ENCODE results near the gene GMPPA.
A peak's percentile ranks its signal among the peaks of the same experiment; 100 is the strongest.

Gene GMPPA

GRCh38 chr2:219540784-219541504 lies 42.3 kb downstream of the GMPPA start:
- no peak for DNase-seq

- peak; percentile 13 to 30 for DNase-seq
Observed at GRCh38 chr2:219541611-219542180, 43.0 kb downstream of the GMPPA start.

GRCh38 chr2:219542931-219543595 lies 44.4 kb downstream of the GMPPA start:
- DNase-seq, result no peak

- DNase-seq, result peak; percentile 57 to 60
Observed at GRCh38 chr2:219543596-219544358, 45.1 kb downstream of the GMPPA start, which contains the start of the genes CHPF and TMEM198. TSS of gene CHPF (minus strand) at chr2:219543809. CDS start at chr2:219543538, 271 bp downstream. TSS of gene TMEM198 (plus strand) at chr2:219544028. CDS start at chr2:219544728, 700 bp downstream.

- DNase-seq, result no peak
Observed at GRCh38 chr2:219544567-219544966, 45.9 kb downstream of the GMPPA start.

- no peak for DNase-seq
Observed at GRCh38 chr2:219545295-219545942, 46.7 kb downstream of the GMPPA start.

- no peak for DNase-seq
Observed at GRCh38 chr2:219545943-219546352, 47.3 kb downstream of the GMPPA start.

- no peak for DNase-seq
Observed at GRCh38 chr2:219547621-219548020, 48.9 kb downstream of the GMPPA start.

- no peak for DNase-seq
Observed at GRCh38 chr2:219548990-219549389, 50.3 kb downstream of the GMPPA start.

GRCh38 chr2:219549619-219550018 lies 50.9 kb downstream of the GMPPA start:
- DNase-seq, result no peak

- DNase-seq, result no peak
Observed at GRCh38 chr2:219551441-219552381, 53.0 kb downstream of the GMPPA start.

- DNase-seq, result no peak
Observed at GRCh38 chr2:219552382-219553167, 53.9 kb downstream of the GMPPA start.

GRCh38 chr2:219553168-219553417 lies 54.4 kb downstream of the GMPPA start:
- DNase-seq, result no peak

- no peak for DNase-seq
Observed at GRCh38 chr2:219553463-219553963, 54.8 kb downstream of the GMPPA start.

- DNase-seq, result no peak
Observed at GRCh38 chr2:219554350-219554749, 55.7 kb downstream of the GMPPA start.

GRCh38 chr2:219555956-219556355 lies 57.3 kb downstream of the GMPPA start:
- DNase-seq, result no peak

GRCh38 chr2:219556413-219556812 lies 57.7 kb downstream of the GMPPA start:
- no peak for DNase-seq
